GM19351 (cell line): ENCODE results near the gene EHBP1L1.
"Not testable (repeated sequence)": the region's sequence is repeated elsewhere in the genome, so short reads cannot be mapped to it uniquely, and the experiment has no call there.

ENCODE experiments used
- ATAC-seq: cut with Tn5 transposase; IDR thresholded peaks from one replicate; pipeline ENCODE4 v1.9.1; 2021; ENCODE audit warnings: mild to moderate bottlenecking, moderate library complexity; ENCODE audit not compliant: unreplicated experiment

The EHBP1L1 gene

GRCh38 chr11:65560555-65561418, 15.1 kb upstream of the EHBP1L1 start:
- ATAC-seq: no peak

GRCh38 chr11:65562020-65562419, 13.8 kb upstream of the EHBP1L1 start:
- ATAC-seq: no peak

GRCh38 chr11:65562788-65563187, 13.1 kb upstream of the EHBP1L1 start:
- no peak for ATAC-seq

- no peak for ATAC-seq
Observed at GRCh38 chr11:65563601-65564000, 12.3 kb upstream of the EHBP1L1 start.

- not testable (repeated sequence) for ATAC-seq
Observed at GRCh38 chr11:65564879-65565559, 10.8 kb upstream of the EHBP1L1 start.

GRCh38 chr11:65565624-65566453, 10.0 kb upstream of the EHBP1L1 start:
- no peak for ATAC-seq

GRCh38 chr11:65569164-65569972, 6.5 kb upstream of the EHBP1L1 start:
- ATAC-seq: no peak

- ATAC-seq: peak; percentile 69
Observed at GRCh38 chr11:65569973-65570918, 5.6 kb upstream of the EHBP1L1 start, which contains the start of gene ZNRD2. Gene ZNRD2 (plus strand): TSS chr11:65570477. CDS start chr11:65570492, 15 bp downstream.

GRCh38 chr11:65571420-65571819, 4.4 kb upstream of the EHBP1L1 start:
- ATAC-seq: no peak

GRCh38 chr11:65571940-65572339, 3.9 kb upstream of the EHBP1L1 start:
- no peak for ATAC-seq

GRCh38 chr11:65572356-65573051, 3.3 kb upstream of the EHBP1L1 start, which contains the start of gene FAM89B:
Gene FAM89B (plus strand): TSS chr11:65572538. CDS start chr11:65572670, 132 bp downstream.
- no peak for ATAC-seq

- no peak for ATAC-seq
Observed at GRCh38 chr11:65573391-65574079, 2.3 kb upstream of the EHBP1L1 start.

- peak; percentile 31 for ATAC-seq
Observed at GRCh38 chr11:65574109-65574810, 1.6 kb upstream of the EHBP1L1 start.

- ATAC-seq: no peak
Observed at GRCh38 chr11:65574811-65575567, 864 bp upstream of the EHBP1L1 start.

- ATAC-seq: no peak
Observed at GRCh38 chr11:65576232-65576866, 496 bp downstream of the EHBP1L1 start.
